Endothelial cell of umbilical vein (primary cell): ENCODE results near the gene CNST. TPM values are rescaled to one million over a fixed set of nuclear protein-coding genes. Genes with fewer than 3 reads are reported as not detected.

Experiments used
- BruUV-seq: library from RNA; stranded (reverse); fragments of 400-500 nt; replicated peaks from 2 replicates; lab custom pipeline; 2021; lab: Mats Ljungman, UMichigan
- CTCF ChIA-PET: fragments of 300-600, 350-600 bp; sonication (Branson Sonifier 250); formaldehyde crosslinking; loops from one replicate; lab custom pipeline; 2021; ENCODE audit warnings: antibody characterized with exemption, inconsistent platforms; lab: Charles Lee
- POLR2A ChIA-PET: fragments of 300-600, 350-600 bp; sonication (Branson Sonifier 250); formaldehyde crosslinking; loops from one replicate; lab custom pipeline; 2021; ENCODE audit warnings: antibody characterized with exemption, inconsistent platforms; lab: Charles Lee
- DNase-seq: peaks from one replicate; pipeline ENCODE4 v3.0.0-alpha.2; 2011; ENCODE audit warnings: low read depth, low spot score
- FAIRE-seq: peaks from 2 replicates; lab custom pipeline; 2011; peaks lifted over from hg19 to GRCh38; lab: Jason Lieb, UNC
- H2AFZ ChIP-seq: 2 replicates; pipeline ENCODE4 v1.6.0; 2012; ENCODE audit warnings: low read depth, low read length, control low read depth, inconsistent platforms
- H3K27ac ChIP-seq: 2 replicates; pipeline ENCODE4 v1.5.1; 2011; ENCODE audit warnings: low read depth, mild to moderate bottlenecking, control low read depth, low read length, moderate library complexity; ENCODE audit not compliant: insufficient read depth
- H3K27me3 ChIP-seq, 2 experiments: 2 replicates each; pipeline versions ENCODE4 v1.6.0 to v1.6.1; 2011; ENCODE audit warnings: low read length in 2 of 2, mixed read lengths in 1 of 2; ENCODE audit not compliant: control insufficient read depth in 2 of 2, insufficient read depth in 2 of 2
- H3K36me3 ChIP-seq, 2 experiments: 2 replicates in 1 of 2; 3 replicates in 1 of 2; pipeline ENCODE4 v1.5.1; 2011; ENCODE audit warnings: low read length in 2 of 2, mild to moderate bottlenecking in 1 of 2, moderate library complexity in 1 of 2; ENCODE audit not compliant: control insufficient read depth in 2 of 2, insufficient read depth in 2 of 2; ENCODE audit errors: extremely low read depth in 1 of 2
- H3K4me1 ChIP-seq: 3 replicates; pipeline ENCODE4 v1.5.1; 2011; ENCODE audit warnings: mild to moderate bottlenecking, low read length; ENCODE audit not compliant: control insufficient read depth, insufficient read depth; ENCODE audit errors: extremely low read depth
- H3K4me2 ChIP-seq: 2 replicates; pipeline ENCODE4 v1.6.1; 2011; ENCODE audit warnings: low read length, control low read depth, mixed read lengths; ENCODE audit not compliant: insufficient read depth
- H3K4me3 ChIP-seq, 3 experiments: fragments of 200-600 bp in 1 of 3; sonication (generic), shearing (Covaris generic) in 1 of 3; replicated peaks in 1 of 3; 2 replicates each; pipeline ENCODE4 v1.5.1; 2011 to 2016; ENCODE audit warnings: control low read depth in 3 of 3, low read length in 3 of 3, mild to moderate bottlenecking in 2 of 3, inconsistent platforms in 1 of 3, low read depth in 1 of 3, moderate library complexity in 1 of 3; ENCODE audit not compliant: insufficient read depth in 1 of 3
- H3K79me2 ChIP-seq: 2 replicates; pipeline ENCODE4 v1.6.0; 2012; ENCODE audit warnings: low read length, inconsistent platforms; ENCODE audit not compliant: control insufficient read depth, insufficient read depth
- H3K9ac ChIP-seq: replicated peaks from 2 replicates; pipeline ENCODE3; 2011; ENCODE audit warnings: low read length, control low read depth; ENCODE audit not compliant: insufficient read depth; ENCODE audit errors: extremely low read depth
- H3K9me1 ChIP-seq: replicated peaks from 3 replicates; pipeline ENCODE4 v1.6.0; 2011; ENCODE audit warnings: mild to moderate bottlenecking, low read length; ENCODE audit not compliant: control insufficient read depth, insufficient read depth; ENCODE audit errors: extremely low read depth
- H3K9me3 ChIP-seq: replicated peaks from 2 replicates; pipeline ENCODE4 v1.5.1; 2012; ENCODE audit warnings: low read length, inconsistent platforms; ENCODE audit not compliant: control insufficient read depth, insufficient read depth
- H4K20me1 ChIP-seq: replicated peaks from 2 replicates; pipeline ENCODE3; 2011; ENCODE audit warnings: mild to moderate bottlenecking, low read length; ENCODE audit not compliant: control insufficient read depth, insufficient read depth; ENCODE audit errors: extremely low read depth
- CTCF ChIP-seq, 2 donors: IDR thresholded peaks; 1 replicate in 1 of 2; 2 replicates in 1 of 2; pipeline ENCODE4 v1.5.1; 2011; ENCODE audit warnings: low read length in 2 of 2, mild to moderate bottlenecking in 2 of 2, moderate library complexity in 2 of 2, control low read depth in 1 of 2, inconsistent platforms in 1 of 2, low read depth in 1 of 2; ENCODE audit not compliant: insufficient read depth in 1 of 2; ENCODE audit errors: extremely low read depth in 1 of 2
- EZH2 ChIP-seq: IDR thresholded peaks from 2 replicates; pipeline ENCODE4 v1.6.1; 2012; ENCODE audit warnings: borderline replicate concordance, low read depth, mild to moderate bottlenecking, moderate library complexity, low read length, inconsistent platforms; ENCODE audit not compliant: severe bottlenecking
- FOS ChIP-seq: IDR thresholded peaks from 2 replicates; pipeline ENCODE4 v1.6.1; 2011; ENCODE audit warnings: mild to moderate bottlenecking, low read length, moderate library complexity, borderline replicate concordance; ENCODE audit not compliant: insufficient read depth
- GATA2 ChIP-seq: IDR thresholded peaks from 2 replicates; pipeline ENCODE4 v1.7.0; 2011; ENCODE audit warnings: low read depth, mild to moderate bottlenecking, moderate library complexity, mixed read lengths, low read length; ENCODE audit not compliant: insufficient read length, insufficient read depth
- JUN ChIP-seq: IDR thresholded peaks from 2 replicates; pipeline ENCODE4 v1.6.1; 2011; ENCODE audit warnings: borderline replicate concordance, low read depth; ENCODE audit not compliant: insufficient read length, insufficient read depth
- MAX ChIP-seq: IDR thresholded peaks from 2 replicates; pipeline ENCODE4 v1.6.1; 2011; ENCODE audit not compliant: insufficient read depth, insufficient read length
- MYC ChIP-seq: IDR thresholded peaks from one replicate; pipeline ENCODE4 v1.6.1; 2011; ENCODE audit warnings: mild to moderate bottlenecking, low read depth, low read length
- POLR2A ChIP-seq: IDR thresholded peaks from 2 replicates; pipeline ENCODE4 v1.6.1; 2012; ENCODE audit warnings: low read depth, mild to moderate bottlenecking, control low read depth, low read length
- POLR2AphosphoS5 ChIP-seq: IDR thresholded peaks from 2 replicates; pipeline ENCODE4 v1.6.1; 2012; ENCODE audit warnings: low read depth, mild to moderate bottlenecking, control low read depth, low read length, moderate library complexity; ENCODE audit not compliant: insufficient read depth
- dilution Hi-C: fragments of 300-500 bp; cut with MboI; formaldehyde crosslinking; loops from one replicate; pipeline ENCODE4 v1.15.0; 2019; ENCODE audit warnings: low sequenced_read_pairs; ENCODE audit not compliant: extremely low pct_ligation_motif_present
- intact Hi-C: fragments of 100-400 bp; cut with micrococcal nuclease; formaldehyde crosslinking; loops from one replicate; pipeline ENCODE4 v1.10.0; 2022
- polyA plus RNA-seq, 4 experiments: library from polyadenylated mRNA; depleted of rRNA in 3 of 4; stranded (reverse) in 3 of 4; unstranded in 1 of 4; fragments of >200 nt; gene quantifications; 2 replicates each; pipeline versions ENCODE4 v1.2.1 to v1.2.3, GENCODE V29; 2011 to 2012; ENCODE audit warnings: missing spikeins in 1 of 4
- total RNA-seq: library from RNA; stranded (reverse); gene quantifications from 2 replicates; pipeline ENCODE4 v1.2.3, GENCODE V29; 2021

The CNST gene
- total and polyA plus RNA-seq, 2 donors (not counting 3 experiments of a cell fraction or from before 2014, with no cell fraction given), result 6.3 to 18.1 TPM

GRCh38 chr1:246573491-246573890 lies 7.2 kb downstream of the CNST start:
- CTCF ChIA-PET, result interaction anchor here (0.9 to 1.8 kb wide), 4 partner anchors 35 to 111 kb away, joined by 3 to 6 read pairs (median 3); no protein-coding TSS in a partner anchor
- H3K27me3 ChIP-seq, result no peaks in the 10 kb centered on the region
- TF ChIP-seq POLR2A, result no peak
- no peak for TF ChIP-seq GATA2
- no peak for TF ChIP-seq JUN
- no peak for TF ChIP-seq POLR2AphosphoS5
- TF ChIP-seq CTCF (IDR thresholded peaks at IDR 0.05; ENCODE audit: extremely low read depth in 1 of 2, insufficient read depth in 1 of 2, low read depth in 1 of 2, low read length in 2 of 2), result no peak
- no peak for TF ChIP-seq MAX
- TF ChIP-seq EZH2, result no peak
- no peak for TF ChIP-seq FOS
- no peak for TF ChIP-seq MYC
- no TSS peak for BruUV-seq
- no peak overlapping the region for H3K4me3 ChIP-seq
- dilution Hi-C loops (no loop called here), intact Hi-C loops (no loop called here)
- H3K79me2 ChIP-seq, result peaks cover 54% of the 10 kb centered on the region
- H2AFZ ChIP-seq, result no peak overlapping the region
- DNase-seq, result no peak
- no peaks in the 10 kb centered on the region for H3K9me3 ChIP-seq
- no peaks in the 10 kb centered on the region for H3K36me3 ChIP-seq
- no peak overlapping the region for H3K4me2 ChIP-seq
- H4K20me1 ChIP-seq, result no peaks in the 10 kb centered on the region
- H3K4me1 ChIP-seq, result peaks cover 28% of the 10 kb centered on the region
- H3K27ac ChIP-seq, result no peak overlapping the region
- POLR2A ChIA-PET, result no interaction called here
- FAIRE-seq, result no peak
- no peak overlapping the region for H3K9ac ChIP-seq
- H3K9me1 ChIP-seq, result no peaks in the 10 kb centered on the region
